Measurements from ENCODE around the gene BEND5.

GRCh38 chr1:48744032-48744431 is 32.7 kb downstream of the BEND5 start:
- TF ChIP-seq CTCF (IDR thresholded peaks at IDR 0.05) (no peak), EP300 (IDR thresholded peaks at IDR 0.05) (no peak), POLR2A (IDR thresholded peaks at IDR 0.05) (no peak)

Data from suprapubic skin (tissue), 3 donors.